Gastroesophageal sphincter (tissue), 4 donors: ENCODE results near the gene USP16. TPM values are rescaled to one million over a fixed set of nuclear protein-coding genes. Genes with fewer than 3 reads are reported as not detected.
"Not testable (repeated sequence)": the region's sequence is repeated elsewhere in the genome, so short reads cannot be mapped to it uniquely, and the experiment has no call there.

Experiments used
- ATAC-seq: fragments of 150-250 bp; one replicate; pipeline ENCODE4 v1.9.1; 2016; ENCODE audit warnings: mild to moderate bottlenecking, moderate library complexity
- H3K27ac ChIP-seq, 4 donors: fragments of 200-600 bp; sonication (generic) in 3 of 4; 1 replicate in 3 of 4; 2 replicates in 1 of 4; pipeline ENCODE4 v1.5.1; 2016 to 2019
- H3K27me3 ChIP-seq: fragments of 200-600 bp; sonication (generic); one replicate; pipeline ENCODE4 v1.5.1; 2019
- H3K36me3 ChIP-seq, 2 donors: fragments of 200-600 bp; sonication (generic); one replicate each; pipeline ENCODE4 v1.5.1; 2019; ENCODE audit warnings: control low read depth in 1 of 2
- H3K4me1 ChIP-seq, 3 donors: fragments of 200-600 bp; sonication (generic); 1 replicate in 2 of 3; 2 replicates in 1 of 3; pipeline ENCODE4 v1.5.1; 2016 to 2019; ENCODE audit warnings: control low read depth in 2 of 3
- H3K4me3 ChIP-seq, 2 donors: fragments of 200-600 bp; sonication (generic); one replicate each; pipeline ENCODE4 v1.5.1; 2019; ENCODE audit warnings: mild to moderate bottlenecking in 1 of 2, moderate library complexity in 1 of 2
- H3K9me3 ChIP-seq, 3 donors: fragments of 200-600 bp; sonication (generic); one replicate each; pipeline ENCODE4 v1.5.1; 2017 to 2019; ENCODE audit warnings: control low read depth in 2 of 3
- EP300 ChIP-seq: sonication (generic); formaldehyde crosslinking; IDR thresholded peaks from one replicate; pipeline ENCODE4 v1.6.1; 2017; ENCODE audit warnings: antibody characterized with exemption, mild to moderate bottlenecking
- POLR2A ChIP-seq, 2 donors: fragments of 450-650 bp; IDR thresholded peaks; one replicate each; pipeline ENCODE4 v1.6.1; 2017; ENCODE audit warnings: antibody characterized with exemption in 2 of 2, mild to moderate bottlenecking in 2 of 2, moderate library complexity in 1 of 2
- POLR2AphosphoS5 ChIP-seq: sonication (generic); formaldehyde crosslinking; IDR thresholded peaks from one replicate; pipeline ENCODE4 v1.6.1; 2017; ENCODE audit warnings: antibody characterized with exemption
- WGBS, 2 donors: methylation state at CpG; one replicate each; pipeline ENCODE4 v1.1.5; 2018; ENCODE audit warnings: low coverage in 1 of 2; 5-methylcytosine and 5-hydroxymethylcytosine counted together
- total RNA-seq, 4 donors: library from RNA; depleted of rRNA; stranded (reverse); fragments of >200 nt; gene quantifications; one replicate each; pipeline ENCODE4 v1.1.0, GENCODE V29; 2016
- TF ChIP-seq, protein P1 (sequence below), 4 experiments: fragments of 200-600 bp in 2 of 4; fragments of 450-650 bp in 2 of 4; sonication (generic) in 1 of 4; IDR thresholded peaks; one replicate each; pipeline ENCODE4 v1.5.1; 2017 to 2019; ENCODE audit warnings: antibody characterized with exemption in 4 of 4, mild to moderate bottlenecking in 2 of 4, moderate library complexity in 2 of 4

Gene USP16
- 10 to 100 TPM; 37.4 to 65.4 (median 45.7) TPM for total RNA-seq

GRCh38 chr21:29024474-29025327 is at the start of gene USP16:
Gene USP16, plus strand, starts transcription at chr21:29024668. Its CDS starts 3,246 bp downstream, at chr21:29027914.
- Histone ChIP-seq H3K27ac (peak within 1 kb of the TSS; percentile 94 to 99 (median 96)), H3K36me3 (peaks cover 0 to 17% of the 10 kb centered on the region in 2 donors), H3K27me3 (no peaks in the 10 kb centered on the region), H3K4me1 (peaks cover 0 to 32% (median 9%) of the 10 kb centered on the region in 3 donors), H3K9me3 (no peaks in the 10 kb centered on the region), H3K4me3 (peak within 1 kb of the TSS; percentile 64 to 91)
- TF ChIP-seq POLR2A (IDR thresholded peaks at IDR 0.05): peak in 1 of 2 donors; percentile 45
- TF ChIP-seq, protein P1, sequence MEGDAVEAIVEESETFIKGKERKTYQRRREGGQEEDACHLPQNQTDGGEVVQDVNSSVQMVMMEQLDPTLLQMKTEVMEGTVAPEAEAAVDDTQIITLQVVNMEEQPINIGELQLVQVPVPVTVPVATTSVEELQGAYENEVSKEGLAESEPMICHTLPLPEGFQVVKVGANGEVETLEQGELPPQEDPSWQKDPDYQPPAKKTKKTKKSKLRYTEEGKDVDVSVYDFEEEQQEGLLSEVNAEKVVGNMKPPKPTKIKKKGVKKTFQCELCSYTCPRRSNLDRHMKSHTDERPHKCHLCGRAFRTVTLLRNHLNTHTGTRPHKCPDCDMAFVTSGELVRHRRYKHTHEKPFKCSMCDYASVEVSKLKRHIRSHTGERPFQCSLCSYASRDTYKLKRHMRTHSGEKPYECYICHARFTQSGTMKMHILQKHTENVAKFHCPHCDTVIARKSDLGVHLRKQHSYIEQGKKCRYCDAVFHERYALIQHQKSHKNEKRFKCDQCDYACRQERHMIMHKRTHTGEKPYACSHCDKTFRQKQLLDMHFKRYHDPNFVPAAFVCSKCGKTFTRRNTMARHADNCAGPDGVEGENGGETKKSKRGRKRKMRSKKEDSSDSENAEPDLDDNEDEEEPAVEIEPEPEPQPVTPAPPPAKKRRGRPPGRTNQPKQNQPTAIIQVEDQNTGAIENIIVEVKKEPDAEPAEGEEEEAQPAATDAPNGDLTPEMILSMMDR (IDR thresholded peaks at IDR 0.05): peak in 2 of 4 experiments; percentile 48 to 58
- TF ChIP-seq POLR2AphosphoS5: peak; percentile 71
- no peak for TF ChIP-seq EP300
- peak; percentile 99 for ATAC-seq
- 0 to 1% methylated on average over 11 to 20 of the region's 48 CpGs for WGBS, 2 donors

GRCh38 chr21:28975397-28975796 is 49.1 kb upstream of the USP16 start:
- no peaks in the 10 kb centered on the region for H3K4me1 ChIP-seq
- no peak overlapping the region for H3K4me3 ChIP-seq
- H3K36me3 ChIP-seq: peaks cover 4 to 87% of the 10 kb centered on the region in 2 donors
- H3K9me3 ChIP-seq: no peaks in the 10 kb centered on the region
- no peak for ATAC-seq
- no peaks in the 10 kb centered on the region for H3K27me3 ChIP-seq
- H3K27ac ChIP-seq: no peak overlapping the region
- TF ChIP-seq, protein P1 (IDR thresholded peaks at IDR 0.05): no peak
- no peak for TF ChIP-seq POLR2AphosphoS5
- TF ChIP-seq POLR2A (IDR thresholded peaks at IDR 0.05): no peak
- WGBS, 2 donors: 26 to 36% methylated on average over 3 of the region's 3 CpGs

DNA sequence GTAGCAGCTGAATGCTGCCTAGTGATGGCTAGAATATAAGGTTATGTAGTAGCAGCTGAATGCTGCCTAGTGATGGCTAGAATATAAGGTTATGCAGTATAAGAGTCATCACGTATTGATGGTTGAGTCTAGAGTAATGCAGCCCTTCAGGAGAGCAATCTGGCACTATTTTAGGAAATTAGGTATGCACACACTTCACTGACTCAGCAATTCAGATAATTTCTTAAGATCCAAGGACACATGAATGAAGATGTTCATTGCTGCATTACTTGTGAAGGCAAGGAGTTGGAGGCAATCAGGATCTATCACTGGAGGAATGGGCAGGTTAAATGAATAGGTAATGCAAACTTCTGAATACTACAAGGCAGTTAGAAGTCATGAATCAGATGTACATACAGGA is 45.4 kb upstream of the USP16 start:
- TF ChIP-seq, protein P1 (IDR thresholded peaks at IDR 0.05): no peak
- TF ChIP-seq POLR2AphosphoS5: no peak
- no peak for TF ChIP-seq POLR2A (IDR thresholded peaks at IDR 0.05)
- TF ChIP-seq EP300: no peak
- Histone ChIP-seq H3K27ac (no peak overlapping the region), H3K9me3 (no peaks in the 10 kb centered on the region), H3K27me3 (no peaks in the 10 kb centered on the region), H3K4me3 (no peak overlapping the region), H3K4me1 (no peaks in the 10 kb centered on the region), H3K36me3 (peaks cover 5 to 100% of the 10 kb centered on the region in 2 donors)
- no peak for ATAC-seq
- 89 to 93% methylated on average over 1 of the region's 1 CpG for WGBS, 2 donors

DNA sequence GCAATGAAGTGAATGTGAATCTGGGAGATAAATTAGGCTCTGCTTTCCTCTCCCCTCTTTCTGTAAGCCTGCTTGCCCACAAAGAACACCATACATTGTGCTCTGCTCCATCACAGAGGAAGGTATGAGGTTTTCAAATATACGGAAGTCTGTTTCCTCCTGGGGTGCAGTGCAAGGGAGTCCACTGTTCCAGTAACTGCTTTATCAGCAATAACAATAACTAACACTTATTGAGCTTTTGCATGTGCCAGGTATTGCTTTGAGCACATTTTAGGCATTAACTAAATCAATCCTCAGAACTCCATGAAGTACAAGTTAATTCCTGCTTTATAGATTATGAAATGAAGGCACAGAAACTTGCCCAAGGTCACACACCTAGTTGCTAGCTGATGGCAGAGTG is 41.8 kb upstream of the USP16 start:
- Histone ChIP-seq H3K4me3 (no peak overlapping the region), H3K9me3 (no peaks in the 10 kb centered on the region), H3K36me3 (peaks cover 10 to 91% of the 10 kb centered on the region in 2 donors), H3K27ac (no peak overlapping the region), H3K4me1 (peaks cover 0 to 5% (median 0%) of the 10 kb centered on the region in 3 donors), H3K27me3 (no peaks in the 10 kb centered on the region)
- WGBS, 2 donors: 80 to 82% methylated on average over 1 of the region's 1 CpG
- TF ChIP-seq POLR2A (IDR thresholded peaks at IDR 0.05): no peak
- no peak for TF ChIP-seq EP300
- TF ChIP-seq, protein P1 (IDR thresholded peaks at IDR 0.05): no peak
- TF ChIP-seq POLR2AphosphoS5: no peak
- no peak for ATAC-seq

- no peak overlapping the region for H3K4me3 ChIP-seq
- H3K36me3 ChIP-seq: peaks cover 6 to 50% of the 10 kb centered on the region in 2 donors
- H3K27me3 ChIP-seq: no peaks in the 10 kb centered on the region
- no peak overlapping the region for H3K27ac ChIP-seq
- H3K4me1 ChIP-seq: peaks cover under 1 to 30% (median 2%) of the 10 kb centered on the region in 3 donors
- WGBS, 2 donors: 71 to 100% methylated on average over 4 of the region's 4 CpGs
- no peaks in the 10 kb centered on the region for H3K9me3 ChIP-seq
- ATAC-seq: no peak
- TF ChIP-seq POLR2A (IDR thresholded peaks at IDR 0.05) (no peak), EP300 (no peak), POLR2AphosphoS5 (no peak)
- TF ChIP-seq, protein P1 (IDR thresholded peaks at IDR 0.05): no peak
Observed at GRCh38 chr21:28986677-28987076, 37.8 kb upstream of the USP16 start.

DNA sequence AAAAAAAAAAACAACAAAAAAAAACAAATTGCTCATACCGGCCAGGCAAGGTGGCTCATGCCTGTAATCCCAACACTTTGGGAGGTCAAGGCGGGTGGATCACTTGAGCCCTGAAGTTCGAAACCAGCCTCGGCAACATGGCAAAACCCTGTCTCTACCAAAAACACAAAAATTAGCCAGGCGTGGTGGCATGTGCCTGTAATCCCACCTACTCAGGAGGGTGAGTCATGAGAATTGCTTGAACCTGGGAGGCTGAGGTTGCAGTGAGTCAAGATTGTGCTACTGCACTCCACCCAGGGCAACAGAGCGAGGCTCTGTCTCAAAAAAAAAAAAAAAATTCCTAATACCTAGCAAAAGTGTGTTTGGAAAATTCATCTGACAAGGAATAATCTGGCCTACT is 36.3 kb upstream of the USP16 start:
- ATAC-seq: not testable (repeated sequence)
- 78 to 95% methylated on average over 3 to 4 of the region's 6 CpGs for WGBS, 2 donors

More for the DNA sequence above, 36.3 kb upstream of the USP16 start:
- not testable (repeated sequence) for H3K9me3 ChIP-seq, H3K4me3 ChIP-seq, H3K27me3 ChIP-seq, H3K27ac ChIP-seq
- peaks cover 3 to 37% (median 5%) of the 10 kb centered on the region in 3 donors for H3K4me1 ChIP-seq
- H3K36me3 ChIP-seq: peaks cover 5 to 36% of the 10 kb centered on the region in 2 donors
